Spleen (tissue), 11 donors: ENCODE results near the gene SNX9. TPM values are rescaled to one million over a fixed set of nuclear protein-coding genes. Genes with fewer than 3 reads are reported as not detected.

Source experiments
- DNase-seq: peaks from one replicate; pipeline ENCODE4 v3.0.0-alpha.2; 2020
- H3K27ac ChIP-seq, 8 donors: fragments of 200-600 bp; sonication (generic) in 7 of 8; 1 replicate in 4 of 8; 2 replicates in 4 of 8; pipeline versions ENCODE4 v1.5.0 to v1.8.0; 2016 to 2021; ENCODE audit warnings: inconsistent platforms in 4 of 8, mild to moderate bottlenecking in 4 of 8, moderate library complexity in 1 of 8
- H3K27me3 ChIP-seq, 7 donors: fragments of 200-600 bp; sonication (generic) in 6 of 7; replicated peaks in 1 of 7; 1 replicate in 4 of 7; 2 replicates in 3 of 7; pipeline versions ENCODE4 v1.5.0 to v1.8.0; 2016 to 2021; ENCODE audit warnings: inconsistent platforms in 3 of 7, mild to moderate bottlenecking in 1 of 7
- H3K36me3 ChIP-seq, 6 donors: fragments of 200-600 bp; sonication (generic) in 5 of 6; 1 replicate in 4 of 6; 2 replicates in 2 of 6; pipeline versions ENCODE4 v1.5.0 to v1.8.0; 2016 to 2021; ENCODE audit warnings: inconsistent platforms in 2 of 6
- H3K4me1 ChIP-seq, 6 donors: fragments of 200-600 bp; sonication (generic) in 5 of 6; 1 replicate in 3 of 6; 2 replicates in 3 of 6; pipeline versions ENCODE4 v1.5.0 to v1.8.0; 2016 to 2021; ENCODE audit warnings: inconsistent platforms in 3 of 6
- H3K4me3 ChIP-seq, 8 donors: fragments of 200-600 bp; sonication (generic) in 7 of 8; 1 replicate in 4 of 8; 2 replicates in 4 of 8; pipeline versions ENCODE4 v1.5.0 to v1.8.0; 2016 to 2021; ENCODE audit warnings: inconsistent platforms in 4 of 8, mild to moderate bottlenecking in 4 of 8, moderate library complexity in 2 of 8
- H3K9me3 ChIP-seq, 8 donors: fragments of 200-600 bp; sonication (generic) in 7 of 8; 1 replicate in 4 of 8; 2 replicates in 4 of 8; pipeline versions ENCODE4 v1.5.0 to v1.8.0; 2016 to 2021; ENCODE audit warnings: inconsistent platforms in 4 of 8
- POLR2A ChIP-seq, 3 donors: fragments of 450-650 bp; IDR thresholded peaks; one replicate each; pipeline ENCODE4 v1.5.1; 2017; ENCODE audit warnings: antibody characterized with exemption in 3 of 3, mild to moderate bottlenecking in 1 of 3
- POLR2AphosphoS5 ChIP-seq, 3 donors: sonication (generic); formaldehyde crosslinking; IDR thresholded peaks; one replicate each; pipeline ENCODE4 v1.5.1; 2017; ENCODE audit warnings: antibody characterized with exemption in 3 of 3
- WGBS, 5 donors: extraction: QIAGEN DNeasy Blood & Tissue Kit in 3 of 5; methylation state at CpG; one replicate each; pipeline versions ENCODE4 v1.1.5 to v1.1.7; 2013 to 2018; 5-methylcytosine and 5-hydroxymethylcytosine counted together
- intact Hi-C: fragments of 100-400 bp; cut with DNase I; formaldehyde crosslinking; loops from one replicate; pipeline ENCODE4 v1.15.0; 2023; ENCODE audit warnings: low total_unique reads
- polyA plus RNA-seq, 3 donors: library from polyadenylated mRNA; stranded (reverse); fragments of 200-250 nt; gene quantifications; one replicate each; pipeline ENCODE4 v1.2.1, GENCODE V29; 2013
- total RNA-seq, 7 donors: library from RNA; depleted of rRNA in 3 of 7; stranded (reverse); fragments of >200 nt in 3 of 7; fragmentation: NEBNext Ultra II Directional in 4 of 7; extraction: Animal tissue kit (Norgen Biotek cat#: 25700) in 4 of 7; gene quantifications; one replicate each; pipeline versions ENCODE4 v1.1.0 to v1.2.1, GENCODE V29; 2016 to 2021
- TF ChIP-seq, protein P1 (sequence below), 11 experiments: fragments of 200-600 bp in 7 of 11; fragments of 450-650 bp in 4 of 11; sonication (generic) in 4 of 11; IDR thresholded peaks in 8 of 11; conservative IDR thresholded peaks in 3 of 11; 1 replicate in 7 of 11; 2 replicates in 4 of 11; pipeline versions ENCODE4 v1.4.0 to v1.8.0; 2016 to 2021; ENCODE audit warnings: antibody characterized with exemption in 11 of 11, inconsistent platforms in 4 of 11, mild to moderate bottlenecking in 1 of 11
- donor health status: healthy with polysubstance abuse.
- donor health status: DM: no; HTN: no; CAD: no; lungs with moderate emphysema.
- donor health status: DM: no; HTN: no; CAD: no.
- donor health status: Bipolar disorder and iron deficiency.
- donor health status: healthy.
- donor health status: DM: no; HTN: no; CAD: no.
- donor health status: DM: yes; HTN: yes; CAD: no.

The SNX9 gene
- total and polyA plus RNA-seq, 10 donors = 18.9 to 42.5 (median 31.8) TPM

DNA sequence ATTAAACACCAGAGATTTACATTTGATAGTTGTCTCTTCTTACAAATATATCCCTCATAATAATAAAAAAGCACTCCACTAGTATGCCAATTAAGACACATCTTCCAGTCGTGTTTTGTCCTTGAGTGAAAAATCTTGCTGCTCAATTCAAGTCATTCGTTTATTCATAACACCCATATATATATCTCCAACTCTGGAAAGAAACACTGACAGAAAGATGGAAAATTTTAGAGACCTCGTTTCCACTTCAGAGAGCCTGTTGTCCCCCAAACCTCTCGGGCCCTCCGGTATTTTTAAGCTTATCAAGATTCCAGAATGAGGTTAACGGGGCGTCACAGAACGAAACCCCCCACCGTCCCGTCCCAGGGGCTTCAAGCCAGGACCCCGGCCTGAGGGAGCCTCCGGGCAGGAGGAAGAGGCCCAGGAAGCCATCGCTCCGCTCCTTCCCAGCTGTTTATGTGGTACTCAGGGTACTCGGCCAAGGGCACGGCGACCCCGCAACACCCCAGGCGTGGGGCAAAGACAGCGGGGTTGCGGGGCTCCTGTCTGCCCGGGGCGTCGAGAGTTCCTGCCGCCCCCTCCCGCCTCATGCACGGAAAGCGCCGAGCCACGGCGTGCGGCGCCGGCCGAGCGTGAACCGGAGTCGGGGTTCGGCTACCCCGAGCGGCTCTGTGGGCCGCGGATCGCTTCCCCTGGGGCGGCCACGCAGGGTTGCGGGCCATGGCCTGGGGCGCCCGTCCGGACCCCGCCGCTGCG, 623 bp upstream of the SNX9 start:
- peak overlapping the region; percentile 40 to 96 (median 92) for H3K27ac ChIP-seq
- intact Hi-C loops = no loop called here

DNA sequence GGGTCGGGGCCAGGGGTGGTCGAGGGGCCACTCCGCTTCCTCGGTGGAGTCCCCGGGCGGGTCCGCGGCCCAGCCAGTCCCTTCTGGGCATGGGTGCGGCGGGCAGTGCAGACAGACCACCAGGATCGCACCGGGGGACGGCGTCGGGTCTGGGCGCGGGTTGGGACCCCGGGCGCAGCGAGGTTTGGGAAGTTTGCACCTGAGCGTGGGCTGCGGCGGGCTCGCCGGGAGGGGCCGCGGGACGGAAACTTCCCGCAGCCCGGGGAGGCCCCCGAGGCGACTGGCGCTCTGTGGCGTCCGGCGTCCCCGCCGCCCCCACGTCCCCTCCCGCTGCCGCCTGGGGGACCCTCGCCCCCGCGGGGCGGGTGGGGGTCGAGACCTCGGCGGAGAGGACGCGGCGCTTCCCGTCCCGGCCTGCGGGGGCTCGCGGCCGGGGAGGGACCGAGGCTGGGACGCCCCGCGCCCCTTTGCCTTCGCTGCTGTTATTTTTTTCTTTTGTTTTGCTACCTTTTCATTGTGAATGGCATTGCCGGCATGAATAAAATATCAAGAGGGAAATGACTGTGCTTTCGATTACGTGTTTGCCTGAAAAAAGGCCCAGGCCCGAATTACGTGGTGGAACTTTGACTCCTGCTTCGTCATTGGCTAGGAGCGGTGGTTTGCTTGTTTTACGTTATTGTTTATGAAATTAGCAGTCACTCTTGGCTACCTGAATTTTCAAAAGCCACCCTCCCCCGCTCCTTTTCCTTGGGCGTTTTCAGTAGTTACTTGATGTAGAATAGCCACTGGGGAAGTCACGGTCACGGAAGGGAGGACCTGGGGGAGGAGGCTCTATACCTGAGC, 703 bp downstream of the SNX9 start:
- Histone ChIP-seq H3K36me3 (peaks cover 0 to 4% (median 0%) of the 10 kb centered on the region in 6 donors), H3K4me3 (peak overlapping the region; percentile 68 to 88 (median 72)), H3K27me3 (peaks cover 0 to 12% (median 0%) of the 10 kb centered on the region in 7 donors), H3K27ac (peak overlapping the region; percentile 81 to 96 (median 92)), H3K4me1 (peaks cover 13 to 47% (median 28%) of the 10 kb centered on the region in 6 donors), H3K9me3 (no peaks in the 10 kb centered on the region)
- DNase-seq = peak; percentile 88
- intact Hi-C loops = no loop called here
- 0 to 1% (median 1%) methylated on average over 24 to 74 of the region's 74 CpGs for WGBS, 5 donors
- TF ChIP-seq, protein P1, sequence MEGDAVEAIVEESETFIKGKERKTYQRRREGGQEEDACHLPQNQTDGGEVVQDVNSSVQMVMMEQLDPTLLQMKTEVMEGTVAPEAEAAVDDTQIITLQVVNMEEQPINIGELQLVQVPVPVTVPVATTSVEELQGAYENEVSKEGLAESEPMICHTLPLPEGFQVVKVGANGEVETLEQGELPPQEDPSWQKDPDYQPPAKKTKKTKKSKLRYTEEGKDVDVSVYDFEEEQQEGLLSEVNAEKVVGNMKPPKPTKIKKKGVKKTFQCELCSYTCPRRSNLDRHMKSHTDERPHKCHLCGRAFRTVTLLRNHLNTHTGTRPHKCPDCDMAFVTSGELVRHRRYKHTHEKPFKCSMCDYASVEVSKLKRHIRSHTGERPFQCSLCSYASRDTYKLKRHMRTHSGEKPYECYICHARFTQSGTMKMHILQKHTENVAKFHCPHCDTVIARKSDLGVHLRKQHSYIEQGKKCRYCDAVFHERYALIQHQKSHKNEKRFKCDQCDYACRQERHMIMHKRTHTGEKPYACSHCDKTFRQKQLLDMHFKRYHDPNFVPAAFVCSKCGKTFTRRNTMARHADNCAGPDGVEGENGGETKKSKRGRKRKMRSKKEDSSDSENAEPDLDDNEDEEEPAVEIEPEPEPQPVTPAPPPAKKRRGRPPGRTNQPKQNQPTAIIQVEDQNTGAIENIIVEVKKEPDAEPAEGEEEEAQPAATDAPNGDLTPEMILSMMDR (IDR thresholded peaks at IDR 0.05 in 8 of 11, conservative IDR thresholded peaks at IDR 0.05 in 3 of 11) = peak in 1 of 11 experiments; percentile 16
- TF ChIP-seq POLR2AphosphoS5 (IDR thresholded peaks at IDR 0.05) (peak; percentile 30 to 70 (median 51)), POLR2A (IDR thresholded peaks at IDR 0.05) (no peak)

More for the DNA sequence above, 623 bp upstream of the SNX9 start:
- Histone ChIP-seq H3K36me3 (no peaks in the 10 kb centered on the region), H3K27me3 (peaks cover 0 to 12% (median 0%) of the 10 kb centered on the region in 7 donors), H3K4me1 (peaks cover 13 to 36% (median 23%) of the 10 kb centered on the region in 6 donors), H3K4me3 (peak overlapping the region; percentile 14 to 81 (median 49)), H3K9me3 (no peaks in the 10 kb centered on the region)
- WGBS, 5 donors = 10 to 41% (median 16%) methylated on average over 23 to 53 of the region's 53 CpGs
- TF ChIP-seq POLR2A (IDR thresholded peaks at IDR 0.05) (no peak), POLR2AphosphoS5 (IDR thresholded peaks at IDR 0.05) (no peak)
- TF ChIP-seq, protein P1 (IDR thresholded peaks at IDR 0.05 in 8 of 11, conservative IDR thresholded peaks at IDR 0.05 in 3 of 11) = no peak
- DNase-seq = peak; percentile 83

- H3K27me3 ChIP-seq = peaks cover 0 to 12% (median 0%) of the 10 kb centered on the region in 7 donors
- H3K9me3 ChIP-seq = no peaks in the 10 kb centered on the region
- peaks cover 13 to 64% (median 35%) of the 10 kb centered on the region in 6 donors for H3K4me1 ChIP-seq
- peaks cover 0 to 5% (median 0%) of the 10 kb centered on the region in 6 donors for H3K36me3 ChIP-seq
- H3K27ac ChIP-seq = peak overlapping the region in 1 of 8 donors; percentile 96
- 74 to 82% (median 79%) methylated on average over 10 of the region's 10 CpGs for WGBS, 5 donors
- intact Hi-C loops = no loop called here
- DNase-seq = no peak
- no peak for TF ChIP-seq POLR2A (IDR thresholded peaks at IDR 0.05)
- TF ChIP-seq, protein P1 (IDR thresholded peaks at IDR 0.05 in 8 of 11, conservative IDR thresholded peaks at IDR 0.05 in 3 of 11) = no peak
- TF ChIP-seq POLR2AphosphoS5 (IDR thresholded peaks at IDR 0.05) = no peak
- H3K4me3 ChIP-seq = peak overlapping the region in 2 of 8 donors; percentile 3 to 81
These were observed 2.3 kb downstream of the SNX9 start for GRCh38 chr6:157825243-157825904.
